ENCODE results near the gene AADACL4. TPM values are rescaled to one million over a fixed set of nuclear protein-coding genes. Genes with fewer than 3 reads are reported as not detected.
A peak's percentile ranks its signal among the peaks of the same experiment; 100 is the strongest.

Gene AADACL4
- total and polyA plus RNA-seq, 2 donors from 2014 or later: 0.16 to 0.58 TPM

DNA sequence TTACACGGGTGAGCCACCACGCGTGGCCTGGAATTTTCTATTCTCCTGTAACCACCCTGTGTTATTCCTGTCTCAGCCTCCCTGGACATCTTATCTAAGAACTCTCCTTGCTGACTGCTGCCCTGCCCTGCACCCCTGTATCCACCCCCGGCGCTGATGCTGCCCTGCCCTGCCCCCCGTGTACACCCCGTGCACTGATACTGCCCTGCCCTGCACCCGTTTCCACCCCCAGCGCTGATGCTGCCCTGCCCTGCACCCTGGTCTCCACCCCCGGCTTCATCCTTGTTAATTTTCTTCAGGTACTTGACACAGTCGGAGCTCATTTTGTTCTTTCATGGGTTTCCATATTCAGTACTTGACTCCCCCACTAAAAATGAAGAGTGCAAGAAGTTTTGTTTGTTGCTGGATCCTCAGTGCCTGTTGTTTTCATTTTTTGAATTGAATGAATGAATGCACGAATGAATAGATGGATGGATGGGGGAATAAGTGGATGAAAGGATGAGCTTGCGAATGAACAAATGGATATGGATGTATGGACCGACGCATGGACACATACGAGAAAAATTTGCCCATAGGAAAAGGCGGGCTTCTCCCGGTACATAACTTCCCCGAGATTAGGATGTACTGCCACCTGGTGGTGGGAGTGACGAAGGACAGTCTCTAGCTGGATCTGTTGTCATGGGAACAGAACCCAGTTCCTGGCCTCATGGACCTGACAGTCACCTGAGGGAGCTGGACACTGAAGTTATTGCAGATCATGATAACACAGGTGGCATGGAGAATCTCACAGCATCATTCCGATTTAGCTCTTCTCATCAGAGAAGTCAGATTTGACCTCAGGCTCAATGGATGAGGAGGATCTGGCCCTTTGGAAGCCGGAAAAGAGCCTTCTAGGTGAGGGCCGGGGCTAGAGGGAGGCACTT lies 14.9 kb downstream of the AADACL4 start:
- Histone ChIP-seq H3K27me3 (ENCODE audit: control insufficient read depth, insufficient read depth, low read length) (no peaks in the 10 kb centered on the region), H3K4me3 (ENCODE audit: low read length in 3 of 3) (no peak overlapping the region), H3K36me3 (ENCODE audit: control insufficient read depth in 2 of 3, insufficient read depth in 3 of 3, low read length in 3 of 3) (no peaks in the 10 kb centered on the region), H3K9ac (ENCODE audit: low read length in 3 of 3) (no peak overlapping the region), H3K9me3 (ENCODE audit: control insufficient read depth in 2 of 3, insufficient read depth in 1 of 3, low read length in 3 of 3) (peaks cover 0 to 11% (median 5%) of the 10 kb centered on the region in 3 donors), H3K27ac (ENCODE audit: low read depth in 2 of 2, low read length in 2 of 2) (no peak overlapping the region), H3K4me1 (ENCODE audit: control insufficient read depth in 2 of 3, insufficient read depth in 2 of 3, low read depth in 1 of 3, low read length in 3 of 3) (no peaks in the 10 kb centered on the region)
- FAIRE-seq (peak; percentile 17), DNase-seq (peak in 4 of 5 donors; percentile 78 to 95 (median 85))
- TF ChIP-seq, protein P1, sequence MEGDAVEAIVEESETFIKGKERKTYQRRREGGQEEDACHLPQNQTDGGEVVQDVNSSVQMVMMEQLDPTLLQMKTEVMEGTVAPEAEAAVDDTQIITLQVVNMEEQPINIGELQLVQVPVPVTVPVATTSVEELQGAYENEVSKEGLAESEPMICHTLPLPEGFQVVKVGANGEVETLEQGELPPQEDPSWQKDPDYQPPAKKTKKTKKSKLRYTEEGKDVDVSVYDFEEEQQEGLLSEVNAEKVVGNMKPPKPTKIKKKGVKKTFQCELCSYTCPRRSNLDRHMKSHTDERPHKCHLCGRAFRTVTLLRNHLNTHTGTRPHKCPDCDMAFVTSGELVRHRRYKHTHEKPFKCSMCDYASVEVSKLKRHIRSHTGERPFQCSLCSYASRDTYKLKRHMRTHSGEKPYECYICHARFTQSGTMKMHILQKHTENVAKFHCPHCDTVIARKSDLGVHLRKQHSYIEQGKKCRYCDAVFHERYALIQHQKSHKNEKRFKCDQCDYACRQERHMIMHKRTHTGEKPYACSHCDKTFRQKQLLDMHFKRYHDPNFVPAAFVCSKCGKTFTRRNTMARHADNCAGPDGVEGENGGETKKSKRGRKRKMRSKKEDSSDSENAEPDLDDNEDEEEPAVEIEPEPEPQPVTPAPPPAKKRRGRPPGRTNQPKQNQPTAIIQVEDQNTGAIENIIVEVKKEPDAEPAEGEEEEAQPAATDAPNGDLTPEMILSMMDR (IDR thresholded peaks at IDR 0.05; ENCODE audit: borderline replicate concordance, extremely low read depth, insufficient read depth): peak; percentile 92
- intact Hi-C loops (cut with DNase I): loop anchor here (10.0 kb wide), 1 partner anchor 344 kb away; no protein-coding TSS in a partner anchor

DNA sequence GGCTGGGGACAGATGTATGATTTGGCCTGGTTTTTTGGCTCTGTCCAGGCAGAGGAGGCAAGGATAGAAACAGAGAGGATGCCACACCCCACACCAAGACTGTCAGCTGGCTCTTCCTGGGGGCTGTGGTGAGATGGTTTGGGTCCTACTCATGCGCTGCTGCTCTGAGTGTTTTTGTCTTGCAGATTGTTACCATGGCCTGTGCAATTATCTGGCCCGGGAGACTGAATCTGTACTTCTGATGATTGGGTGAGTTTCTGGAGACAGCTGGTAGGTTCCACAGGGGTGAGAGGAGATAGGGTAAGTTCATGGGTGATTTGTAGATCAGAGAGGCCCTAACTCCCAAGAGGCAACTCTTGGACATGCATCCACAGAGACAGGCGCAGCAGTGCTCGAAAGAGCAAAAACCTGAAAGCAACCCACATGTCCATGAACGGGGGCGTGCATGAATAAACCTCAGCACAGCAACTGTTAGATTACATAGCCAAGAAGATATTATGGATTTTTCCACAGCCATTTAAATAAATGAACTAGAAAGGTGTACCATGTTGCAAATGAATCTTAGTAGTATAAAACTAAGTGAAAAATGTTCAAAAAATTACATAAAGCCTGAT lies 17.8 kb downstream of the AADACL4 start:
- Histone ChIP-seq H3K4me1 (ENCODE audit: control insufficient read depth in 2 of 3, insufficient read depth in 2 of 3, low read depth in 1 of 3, low read length in 3 of 3) (no peaks in the 10 kb centered on the region), H3K27me3 (ENCODE audit: control insufficient read depth, insufficient read depth, low read length) (no peaks in the 10 kb centered on the region), H3K27ac (ENCODE audit: low read depth in 2 of 2, low read length in 2 of 2) (no peak overlapping the region), H3K9me3 (ENCODE audit: control insufficient read depth in 2 of 3, insufficient read depth in 1 of 3, low read length in 3 of 3) (peaks cover 0 to 11% (median 5%) of the 10 kb centered on the region in 3 donors), H3K9ac (ENCODE audit: low read length in 3 of 3) (no peak overlapping the region), H3K36me3 (ENCODE audit: control insufficient read depth in 2 of 3, insufficient read depth in 3 of 3, low read length in 3 of 3) (no peaks in the 10 kb centered on the region), H3K4me3 (ENCODE audit: low read length in 3 of 3) (no peak overlapping the region)
- FAIRE-seq (no peak), DNase-seq (no peak)
- TF ChIP-seq, protein P1 (IDR thresholded peaks at IDR 0.05; ENCODE audit: borderline replicate concordance, extremely low read depth, insufficient read depth): no peak
- intact Hi-C loops (cut with DNase I): no loop called here

DNA sequence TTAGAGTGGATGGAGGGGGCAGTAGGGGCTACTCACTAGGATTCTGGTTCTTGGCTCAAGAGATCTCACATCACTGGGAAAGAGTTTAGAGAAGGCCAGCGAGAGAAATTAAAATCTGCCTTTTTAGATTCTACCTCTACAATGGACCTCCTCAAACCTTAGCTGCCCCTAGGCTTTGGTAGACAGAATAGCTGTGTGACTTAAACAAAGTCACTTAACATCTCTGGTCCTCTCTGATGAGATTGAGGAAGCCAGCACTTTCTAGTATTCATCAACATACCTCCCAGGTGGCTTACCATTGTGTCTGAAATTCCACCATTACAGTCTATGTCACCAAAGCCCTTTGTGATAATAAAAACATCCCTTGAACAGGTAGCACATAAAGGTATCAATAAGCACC lies 18.7 kb downstream of the AADACL4 start:
- Histone ChIP-seq H3K4me1 (ENCODE audit: control insufficient read depth in 2 of 3, insufficient read depth in 2 of 3, low read depth in 1 of 3, low read length in 3 of 3) (peaks cover 0 to 2% (median 0%) of the 10 kb centered on the region in 3 donors), H3K9ac (ENCODE audit: low read length in 3 of 3) (no peak overlapping the region), H3K4me3 (ENCODE audit: low read length in 3 of 3) (no peak overlapping the region), H3K27me3 (ENCODE audit: control insufficient read depth, insufficient read depth, low read length) (no peaks in the 10 kb centered on the region), H3K9me3 (ENCODE audit: control insufficient read depth in 2 of 3, insufficient read depth in 1 of 3, low read length in 3 of 3) (peaks cover 0 to 11% (median 5%) of the 10 kb centered on the region in 3 donors), H3K36me3 (ENCODE audit: control insufficient read depth in 2 of 3, insufficient read depth in 3 of 3, low read length in 3 of 3) (no peaks in the 10 kb centered on the region), H3K27ac (ENCODE audit: low read depth in 2 of 2, low read length in 2 of 2) (no peak overlapping the region)
- FAIRE-seq: no peak
- intact Hi-C loops (cut with DNase I): no loop called here
- DNase-seq: no peak
- TF ChIP-seq, protein P1 (IDR thresholded peaks at IDR 0.05; ENCODE audit: borderline replicate concordance, extremely low read depth, insufficient read depth): no peak
